Esophagus squamous epithelium (tissue), 5 donors: Measurements from ENCODE around the gene KRTAP10-7. TPM values are rescaled to one million over a fixed set of nuclear protein-coding genes. Genes with fewer than 3 reads are reported as not detected.
"Not testable (repeated sequence)": the region's sequence is repeated elsewhere in the genome, so short reads cannot be mapped to it uniquely, and the experiment has no call there.

Experiments
- DNase-seq: peaks from one replicate; lab custom pipeline; 2025; lab: John Stamatoyannopoulos, UW
- H3K27ac ChIP-seq, 4 donors: fragments of 200-600 bp; sonication (generic); one replicate each; pipeline ENCODE4 v1.5.1; 2016 to 2019; ENCODE audit warnings: mild to moderate bottlenecking in 1 of 4
- H3K27me3 ChIP-seq, 4 donors: fragments of 200-600 bp; sonication (generic); 1 replicate in 3 of 4; 2 replicates in 1 of 4; pipeline versions ENCODE4 v1.5.1 to v1.6.0; 2017 to 2021; ENCODE audit warnings: antibody characterized with exemption in 1 of 4
- H3K36me3 ChIP-seq, 3 donors: fragments of 200-600 bp; sonication (generic); one replicate each; pipeline ENCODE4 v1.5.1; 2016 to 2019
- H3K4me1 ChIP-seq, 3 donors: fragments of 200-600 bp; sonication (generic); one replicate each; pipeline ENCODE4 v1.5.1; 2017 to 2019
- H3K4me3 ChIP-seq, 4 donors: fragments of 200-600 bp; sonication (generic); 1 replicate in 3 of 4; 2 replicates in 1 of 4; pipeline ENCODE4 v1.5.1; 2016 to 2019; ENCODE audit warnings: mild to moderate bottlenecking in 2 of 4, moderate library complexity in 1 of 4
- H3K9me3 ChIP-seq, 3 donors: fragments of 200-600 bp; sonication (generic); one replicate each; pipeline ENCODE4 v1.5.1; 2016 to 2019
- POLR2A ChIP-seq, 4 donors: fragments of 450-650 bp; IDR thresholded peaks; one replicate each; pipeline ENCODE4 v1.6.1; 2017; ENCODE audit warnings: antibody characterized with exemption in 4 of 4, mild to moderate bottlenecking in 4 of 4, moderate library complexity in 3 of 4
- WGBS, 2 donors: methylation state at CpG; one replicate each; pipeline ENCODE4 v1.1.5; 2018; 5-methylcytosine and 5-hydroxymethylcytosine counted together
- intact Hi-C: fragments of 100-400 bp; cut with DNase I; formaldehyde crosslinking; loops from one replicate; pipeline ENCODE4 v1.15.0; 2022
- total RNA-seq, 4 donors: library from RNA; depleted of rRNA; stranded (reverse); fragments of >200 nt; gene quantifications; one replicate each; pipeline ENCODE4 v1.1.0, GENCODE V29; 2016
- TF ChIP-seq, protein P1 (sequence below), 6 experiments: fragments of 450-650 bp in 4 of 6; fragments of 200-600 bp in 2 of 6; sonication (generic) in 2 of 6; IDR thresholded peaks; one replicate each; pipeline ENCODE4 v1.5.1; 2016 to 2019; ENCODE audit warnings: antibody characterized with exemption in 6 of 6, mild to moderate bottlenecking in 4 of 6, moderate library complexity in 4 of 6
- donor health status: DM: yes; HTN: yes; CAD: no.

Gene KRTAP10-7
- total RNA-seq, 4 donors from 2014 or later: not detected

GRCh38 chr21:44578371-44579055 lies 21.9 kb upstream of the KRTAP10-7 start:
- H3K9me3 ChIP-seq: peaks cover 0 to 33% (median 18%) of the 10 kb centered on the region in 3 donors
- H3K4me3 ChIP-seq: no peak overlapping the region
- intact Hi-C loops: no loop called here
- H3K4me1 ChIP-seq: peaks cover 0 to 12% (median 0%) of the 10 kb centered on the region in 3 donors
- 83 to 90% methylated on average over 7 to 8 of the region's 17 CpGs for WGBS, 2 donors
- peaks cover 0 to 49% (median 0%) of the 10 kb centered on the region in 4 donors for H3K27me3 ChIP-seq
- H3K36me3 ChIP-seq: no peaks in the 10 kb centered on the region
- TF ChIP-seq POLR2A (IDR thresholded peaks at IDR 0.05): no peak
- TF ChIP-seq, protein P1, sequence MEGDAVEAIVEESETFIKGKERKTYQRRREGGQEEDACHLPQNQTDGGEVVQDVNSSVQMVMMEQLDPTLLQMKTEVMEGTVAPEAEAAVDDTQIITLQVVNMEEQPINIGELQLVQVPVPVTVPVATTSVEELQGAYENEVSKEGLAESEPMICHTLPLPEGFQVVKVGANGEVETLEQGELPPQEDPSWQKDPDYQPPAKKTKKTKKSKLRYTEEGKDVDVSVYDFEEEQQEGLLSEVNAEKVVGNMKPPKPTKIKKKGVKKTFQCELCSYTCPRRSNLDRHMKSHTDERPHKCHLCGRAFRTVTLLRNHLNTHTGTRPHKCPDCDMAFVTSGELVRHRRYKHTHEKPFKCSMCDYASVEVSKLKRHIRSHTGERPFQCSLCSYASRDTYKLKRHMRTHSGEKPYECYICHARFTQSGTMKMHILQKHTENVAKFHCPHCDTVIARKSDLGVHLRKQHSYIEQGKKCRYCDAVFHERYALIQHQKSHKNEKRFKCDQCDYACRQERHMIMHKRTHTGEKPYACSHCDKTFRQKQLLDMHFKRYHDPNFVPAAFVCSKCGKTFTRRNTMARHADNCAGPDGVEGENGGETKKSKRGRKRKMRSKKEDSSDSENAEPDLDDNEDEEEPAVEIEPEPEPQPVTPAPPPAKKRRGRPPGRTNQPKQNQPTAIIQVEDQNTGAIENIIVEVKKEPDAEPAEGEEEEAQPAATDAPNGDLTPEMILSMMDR (IDR thresholded peaks at IDR 0.05): no peak
- no peak overlapping the region for H3K27ac ChIP-seq
- DNase-seq: no peak

DNA sequence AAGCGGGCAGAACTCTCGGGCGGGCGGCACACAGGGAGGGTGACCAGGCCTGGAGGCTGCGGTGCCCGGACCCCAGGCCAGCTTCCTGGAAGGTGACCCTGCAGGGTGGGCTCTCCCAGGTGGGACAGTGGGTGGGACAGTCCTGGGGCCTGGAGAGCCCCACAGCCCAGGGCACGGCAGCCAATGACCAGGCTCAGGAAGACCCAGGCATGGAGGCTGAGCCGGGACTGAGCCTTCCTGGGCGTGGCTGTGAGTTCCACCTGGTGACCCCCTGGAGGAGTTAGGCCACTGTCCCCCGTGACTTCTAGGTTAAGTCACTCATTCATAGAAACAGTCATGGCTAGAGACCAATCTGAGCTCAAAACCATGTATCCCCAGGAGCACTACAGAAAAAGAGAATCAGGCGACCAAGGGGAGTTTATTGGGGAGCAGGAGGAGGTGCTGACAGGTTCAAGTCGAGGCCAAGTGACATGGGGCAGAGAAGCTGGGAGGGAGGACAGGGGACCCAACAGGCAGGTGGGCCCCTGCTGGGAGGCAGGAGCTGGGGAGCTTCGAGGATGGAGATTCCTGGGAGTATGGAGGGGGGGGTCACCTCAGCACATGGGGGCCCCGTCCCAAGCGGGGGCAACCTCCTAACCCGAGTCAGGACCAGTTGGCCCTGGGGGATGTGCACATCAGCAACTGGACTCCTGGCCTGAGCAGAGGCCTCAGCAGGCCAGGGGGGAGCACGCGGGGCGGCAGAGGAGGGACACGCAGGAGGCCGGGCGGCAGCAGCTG lies 21.2 kb upstream of the KRTAP10-7 start:
- no peak for DNase-seq
- no peak overlapping the region for H3K27ac ChIP-seq

GRCh38 chr21:44579833-44580144 lies 20.6 kb upstream of the KRTAP10-7 start:
- Histone ChIP-seq H3K4me3 (no peak overlapping the region), H3K9me3 (peaks cover 0 to 33% (median 18%) of the 10 kb centered on the region in 3 donors), H3K27me3 (peaks cover 0 to 48% (median 0%) of the 10 kb centered on the region in 4 donors), H3K36me3 (no peaks in the 10 kb centered on the region), H3K4me1 (peaks cover 0 to 1% (median 0%) of the 10 kb centered on the region in 3 donors), H3K27ac (no peak overlapping the region)
- no peak for DNase-seq
- TF ChIP-seq, protein P1 (IDR thresholded peaks at IDR 0.05): no peak
- TF ChIP-seq POLR2A (IDR thresholded peaks at IDR 0.05): no peak
- intact Hi-C loops: no loop called here
- 55 to 81% methylated on average over 3 to 7 of the region's 7 CpGs for WGBS, 2 donors

More for the DNA sequence above, 21.2 kb upstream of the KRTAP10-7 start:
- peaks cover 0 to 48% (median 0%) of the 10 kb centered on the region in 4 donors for H3K27me3 ChIP-seq
- peaks cover 0 to 33% (median 18%) of the 10 kb centered on the region in 3 donors for H3K9me3 ChIP-seq
- intact Hi-C loops: no loop called here
- TF ChIP-seq, protein P1 (IDR thresholded peaks at IDR 0.05): no peak
- no peak for TF ChIP-seq POLR2A (IDR thresholded peaks at IDR 0.05)
- H3K36me3 ChIP-seq: no peaks in the 10 kb centered on the region
- H3K4me3 ChIP-seq: no peak overlapping the region
- 36 to 77% methylated on average over 2 to 9 of the region's 22 CpGs for WGBS, 2 donors
- peaks cover 0 to 7% (median 0%) of the 10 kb centered on the region in 3 donors for H3K4me1 ChIP-seq

GRCh38 chr21:44580231-44580821 lies 20.1 kb upstream of the KRTAP10-7 start, which contains the start of gene KRTAP10-5:
TSS of gene KRTAP10-5 (minus strand) at chr21:44580604. CDS start at chr21:44580578, 26 bp downstream.
- intact Hi-C loops, H3K4me3 ChIP-seq, DNase-seq, H3K36me3 ChIP-seq, H3K27ac ChIP-seq, H3K4me1 ChIP-seq: not testable (repeated sequence)
- peaks cover 0 to 52% (median 0%) of the 10 kb centered on the region in 4 donors for H3K27me3 ChIP-seq
- peaks cover 0 to 33% (median 18%) of the 10 kb centered on the region in 3 donors for H3K9me3 ChIP-seq
- WGBS, 2 donors: 31 to 36% methylated on average over 11 to 14 of the region's 19 CpGs

DNA sequence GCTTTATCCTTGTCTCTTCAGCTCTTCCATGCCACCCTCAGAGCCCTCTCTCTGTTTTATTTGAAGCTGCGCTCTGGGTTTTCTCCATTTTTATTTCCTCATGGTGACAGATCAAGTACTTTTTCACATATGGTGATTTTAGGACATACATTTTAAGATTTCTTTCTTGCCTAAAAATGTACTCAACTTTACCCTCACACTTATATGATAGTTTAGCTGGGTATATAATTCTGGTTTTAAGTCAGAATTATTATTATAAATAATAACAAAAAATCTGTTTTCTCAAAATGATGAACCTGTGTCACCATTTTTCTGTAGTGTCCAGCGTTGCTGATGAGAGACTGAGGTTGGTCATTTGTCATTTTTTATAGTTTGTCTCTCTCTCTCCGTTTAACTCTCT lies 19.2 kb upstream of the KRTAP10-7 start:
- TF ChIP-seq, protein P1 (IDR thresholded peaks at IDR 0.05): no peak
- TF ChIP-seq POLR2A (IDR thresholded peaks at IDR 0.05): no peak
- Histone ChIP-seq H3K9me3 (peaks cover 0 to 39% (median 18%) of the 10 kb centered on the region in 3 donors), H3K4me3 (no peak overlapping the region), H3K27ac (no peak overlapping the region), H3K4me1 (no peaks in the 10 kb centered on the region), H3K36me3 (no peaks in the 10 kb centered on the region), H3K27me3 (peaks cover 0 to 60% (median 1%) of the 10 kb centered on the region in 4 donors)
- intact Hi-C loops: no loop called here
- WGBS, 2 donors: 72 to 87% methylated on average over 3 of the region's 3 CpGs
- no peak for DNase-seq
